PC-9 (cell line): ENCODE results near the gene PCGF1. TPM values are rescaled to one million over a fixed set of nuclear protein-coding genes. Genes with fewer than 3 reads are reported as not detected.

ENCODE experiments used
- BruUV-seq: library from RNA; stranded (reverse); fragments of 400-500 nt; replicated peaks from 2 replicates; lab custom pipeline; 2021; lab: Mats Ljungman, UMichigan
- CTCF ChIA-PET: fragments of 300-600 bp; sonication (Branson Sonifier 250); formaldehyde crosslinking; loops from one replicate; lab custom pipeline; 2022; ENCODE audit warnings: antibody characterized with exemption; lab: Charles Lee
- POLR2A ChIA-PET: fragments of 300-600 bp; sonication (Branson Sonifier 250); formaldehyde crosslinking; loops from one replicate; lab custom pipeline; 2022; ENCODE audit warnings: antibody characterized with exemption; ENCODE audit not compliant: unreplicated experiment; lab: Charles Lee
- DNase-seq, 2 experiments: peaks; one replicate each; pipeline versions ENCODE4 v3.0.0 to v3.0.0-alpha.2; 2015 to 2022; ENCODE audit warnings: mixed read lengths in 1 of 2
- H2AFZ ChIP-seq: fragments of 200-600 bp; sonication (generic); 2 replicates; pipeline ENCODE4 v1.8.1; 2017; ENCODE audit warnings: antibody characterized with exemption
- H3F3A ChIP-seq: fragments of 200-600 bp; sonication (generic); 2 replicates; pipeline ENCODE4 v1.8.1; 2017; ENCODE audit warnings: antibody characterized with exemption, mild to moderate bottlenecking, low read depth; ENCODE audit not compliant: insufficient read depth
- H3K27ac ChIP-seq: fragments of 200-600 bp; sonication (generic); 2 replicates; pipeline ENCODE4 v1.6.1; 2016; ENCODE audit warnings: mixed run types
- H3K27me3 ChIP-seq: fragments of 200-600 bp; sonication (generic); 2 replicates; pipeline ENCODE4 v1.6.1; 2016; ENCODE audit warnings: low read depth, mixed run types; ENCODE audit not compliant: insufficient read depth
- H3K36me3 ChIP-seq: fragments of 200-600 bp; sonication (generic); 2 replicates; pipeline ENCODE4 v1.6.1; 2016; ENCODE audit warnings: low read depth, mixed run types
- H3K4me1 ChIP-seq: fragments of 200-600 bp; sonication (generic); replicated peaks from 2 replicates; pipeline ENCODE4 v1.6.1; 2016; ENCODE audit warnings: mixed run types; ENCODE audit not compliant: insufficient read depth
- H3K4me2 ChIP-seq: fragments of 200-600 bp; sonication (generic); 2 replicates; pipeline ENCODE4 v1.6.1; 2017; ENCODE audit warnings: mixed run types
- H3K4me3 ChIP-seq: fragments of 200-600 bp; sonication (generic); 2 replicates; pipeline ENCODE4 v1.6.1; 2016; ENCODE audit warnings: mixed run types
- H3K79me2 ChIP-seq: fragments of 200-600 bp; sonication (generic); 2 replicates; pipeline ENCODE4 v1.6.1; 2017; ENCODE audit warnings: low read depth, mixed run types
- H3K9me2 ChIP-seq: fragments of 200-600 bp; sonication (generic); 2 replicates; pipeline ENCODE4 v1.8.1; 2017; ENCODE audit warnings: mild to moderate bottlenecking; ENCODE audit not compliant: insufficient read depth
- H3K9me3 ChIP-seq: fragments of 200-600 bp; sonication (generic); 2 replicates; pipeline ENCODE4 v1.8.1; 2016; ENCODE audit warnings: low read depth; ENCODE audit not compliant: insufficient read depth
- H4K20me1 ChIP-seq: fragments of 200-600 bp; sonication (generic); 2 replicates; pipeline ENCODE4 v1.8.1; 2017; ENCODE audit not compliant: insufficient read depth
- EZH2 ChIP-seq: fragments of 200-600 bp; sonication (generic); IDR thresholded peaks from 2 replicates; pipeline ENCODE4 v1.8.0; 2017; ENCODE audit warnings: antibody characterized with exemption, low read depth
- intact Hi-C: fragments of 100-400 bp; cut with micrococcal nuclease; formaldehyde crosslinking; loops from one replicate; pipeline ENCODE4 v1.10.0; 2022; ENCODE audit not compliant: unreplicated experiment
- total RNA-seq: library from RNA; stranded (reverse); gene quantifications from 2 replicates; pipeline ENCODE4 v1.2.3, GENCODE V29; 2021
- TF ChIP-seq, protein P1 (sequence below): fragments of 200-600 bp; sonication (generic); conservative IDR thresholded peaks from 2 replicates; pipeline ENCODE4 v1.6.1; 2017; ENCODE audit warnings: mixed run types, antibody characterized with exemption, mild to moderate bottlenecking, moderate library complexity

The PCGF1 gene
- total RNA-seq, 1 experiment from 2014 or later, result 31.3 TPM

DNA sequence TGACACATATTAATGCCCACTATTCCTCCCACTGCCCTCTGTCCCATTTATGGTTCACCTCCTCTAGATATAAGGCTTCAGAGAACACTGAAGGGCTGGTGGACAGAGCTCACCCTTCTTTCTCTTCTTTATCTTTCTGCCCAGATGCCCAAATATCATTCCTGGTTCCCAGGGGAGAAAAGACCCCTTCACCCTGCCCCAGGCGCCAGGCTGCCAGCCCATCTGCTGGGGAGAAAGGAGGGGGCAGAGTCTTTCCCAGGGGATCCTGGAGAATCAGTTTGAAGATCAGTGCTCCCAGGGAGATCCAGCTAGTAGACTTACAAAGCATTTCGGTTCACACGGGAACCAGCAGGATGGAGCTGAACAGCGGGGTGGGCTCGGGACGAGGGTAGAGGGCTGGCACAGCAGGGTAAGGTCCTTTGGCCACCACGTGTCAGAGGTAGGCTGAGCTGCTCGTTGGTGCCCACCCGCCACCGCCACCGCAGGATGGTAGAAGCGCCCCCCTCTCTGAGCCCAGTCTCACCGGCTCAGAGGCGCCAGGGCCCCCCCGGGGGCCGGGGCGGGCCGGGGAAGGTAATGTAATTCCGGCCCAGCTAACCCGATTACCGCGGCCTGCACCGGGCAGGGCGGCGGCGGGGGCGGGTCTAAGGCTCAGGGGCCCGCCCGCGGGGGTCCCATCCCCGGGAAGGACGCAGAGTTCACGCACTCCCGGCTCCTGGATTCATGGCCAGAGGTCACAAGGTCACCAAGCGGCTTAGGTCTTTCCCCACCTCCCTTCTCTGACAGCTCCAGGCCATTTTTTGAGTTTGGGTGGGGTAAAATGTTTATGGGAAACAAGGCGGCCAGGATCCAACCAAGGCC, 5.5 kb upstream of the PCGF1 start:
- Histone ChIP-seq H4K20me1 (no peaks in the 10 kb centered on the region), H3K79me2 (0 out of 2 replicates have a peak, but pooled peaks cover 3% of the 10 kb centered on the region), H2AFZ (no peak overlapping the region), H3K27ac (no peak overlapping the region), H3K4me3 (no peak overlapping the region), H3K4me2 (no peak overlapping the region), H3K9me2 (no peaks in the 10 kb centered on the region), H3K36me3 (no peaks in the 10 kb centered on the region), H3K9me3 (no peaks in the 10 kb centered on the region), H3K4me1 (peaks cover 7% of the 10 kb centered on the region), H3K27me3 (no peaks in the 10 kb centered on the region), H3F3A (no peaks in the 10 kb centered on the region)
- TF ChIP-seq, protein P1, sequence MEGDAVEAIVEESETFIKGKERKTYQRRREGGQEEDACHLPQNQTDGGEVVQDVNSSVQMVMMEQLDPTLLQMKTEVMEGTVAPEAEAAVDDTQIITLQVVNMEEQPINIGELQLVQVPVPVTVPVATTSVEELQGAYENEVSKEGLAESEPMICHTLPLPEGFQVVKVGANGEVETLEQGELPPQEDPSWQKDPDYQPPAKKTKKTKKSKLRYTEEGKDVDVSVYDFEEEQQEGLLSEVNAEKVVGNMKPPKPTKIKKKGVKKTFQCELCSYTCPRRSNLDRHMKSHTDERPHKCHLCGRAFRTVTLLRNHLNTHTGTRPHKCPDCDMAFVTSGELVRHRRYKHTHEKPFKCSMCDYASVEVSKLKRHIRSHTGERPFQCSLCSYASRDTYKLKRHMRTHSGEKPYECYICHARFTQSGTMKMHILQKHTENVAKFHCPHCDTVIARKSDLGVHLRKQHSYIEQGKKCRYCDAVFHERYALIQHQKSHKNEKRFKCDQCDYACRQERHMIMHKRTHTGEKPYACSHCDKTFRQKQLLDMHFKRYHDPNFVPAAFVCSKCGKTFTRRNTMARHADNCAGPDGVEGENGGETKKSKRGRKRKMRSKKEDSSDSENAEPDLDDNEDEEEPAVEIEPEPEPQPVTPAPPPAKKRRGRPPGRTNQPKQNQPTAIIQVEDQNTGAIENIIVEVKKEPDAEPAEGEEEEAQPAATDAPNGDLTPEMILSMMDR, result no peak
- TF ChIP-seq EZH2, result no peak
- no peak for DNase-seq
- no TSS peak for BruUV-seq
- ChIA-PET CTCF (no interaction called here), POLR2A (no interaction called here)
- intact Hi-C loops, result no loop called here

DNA sequence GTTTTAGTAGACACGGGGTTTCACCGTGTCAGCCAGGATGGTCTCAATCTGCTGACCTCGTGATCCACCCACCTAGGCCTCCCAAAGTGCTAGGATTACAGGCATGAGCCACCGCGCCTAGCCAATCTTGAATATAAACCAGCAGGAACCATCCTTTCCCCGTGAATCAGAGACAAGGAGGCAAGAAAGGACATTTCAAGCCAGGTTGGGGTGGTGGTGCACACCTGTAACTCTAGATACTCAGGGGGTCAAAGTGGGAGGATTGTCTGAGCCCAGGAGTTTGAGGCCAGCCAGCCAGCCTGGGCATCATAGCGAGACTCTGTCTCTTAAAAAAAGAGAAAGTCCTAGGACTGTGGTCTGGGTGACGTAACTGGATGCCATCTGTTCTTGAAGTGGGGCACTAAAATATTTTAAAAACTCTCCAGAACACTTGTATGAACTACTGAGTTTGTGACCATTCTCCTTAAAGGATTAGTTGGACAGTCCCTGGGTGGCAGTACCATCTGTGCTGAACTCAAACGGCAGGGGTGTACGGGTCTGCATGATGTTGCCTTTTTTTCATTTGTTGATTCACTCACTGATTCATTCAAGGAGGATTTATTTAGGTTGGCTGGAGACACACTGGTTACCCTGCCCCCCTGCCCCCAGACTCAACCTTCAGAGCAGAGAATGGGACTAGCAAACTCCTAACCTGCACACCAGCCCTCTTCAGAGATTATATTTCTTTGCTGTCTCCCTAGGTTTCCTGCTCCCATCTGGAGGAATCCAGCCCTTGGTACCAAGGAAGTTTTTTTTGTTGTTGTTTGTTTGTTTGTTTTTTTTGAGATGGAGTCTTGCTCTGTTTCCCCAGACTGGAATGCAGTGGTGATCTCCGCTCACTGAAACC, 3.9 kb upstream of the PCGF1 start:
- H3F3A ChIP-seq, result peaks cover 7% of the 10 kb centered on the region; the same call in 1 of the 2 replicates
- TF ChIP-seq, protein P1, result no peak
- TF ChIP-seq EZH2, result no peak
- H3K4me1 ChIP-seq, result peaks cover 12% of the 10 kb centered on the region
- H3K9me2 ChIP-seq, result no peaks in the 10 kb centered on the region
- H3K4me2 ChIP-seq, result no peak overlapping the region
- peaks cover 11% of the 10 kb centered on the region for H3K79me2 ChIP-seq
- H3K9me3 ChIP-seq, result no peaks in the 10 kb centered on the region
- intact Hi-C loops, result no loop called here
- no peaks in the 10 kb centered on the region for H4K20me1 ChIP-seq
- ChIA-PET CTCF (no interaction called here), POLR2A (interaction anchor here (0.6 kb wide), 1 partner anchor 1465 kb away, joined by 3 read pairs; no protein-coding TSS in a partner anchor)
- no peak overlapping the region for H3K27ac ChIP-seq
- BruUV-seq, result no TSS peak
- no peak for DNase-seq
- no peaks in the 10 kb centered on the region for H3K27me3 ChIP-seq
- H3K36me3 ChIP-seq, result no peaks in the 10 kb centered on the region
- H3K4me3 ChIP-seq, result no peak overlapping the region
- H2AFZ ChIP-seq, result no peak overlapping the region

DNA sequence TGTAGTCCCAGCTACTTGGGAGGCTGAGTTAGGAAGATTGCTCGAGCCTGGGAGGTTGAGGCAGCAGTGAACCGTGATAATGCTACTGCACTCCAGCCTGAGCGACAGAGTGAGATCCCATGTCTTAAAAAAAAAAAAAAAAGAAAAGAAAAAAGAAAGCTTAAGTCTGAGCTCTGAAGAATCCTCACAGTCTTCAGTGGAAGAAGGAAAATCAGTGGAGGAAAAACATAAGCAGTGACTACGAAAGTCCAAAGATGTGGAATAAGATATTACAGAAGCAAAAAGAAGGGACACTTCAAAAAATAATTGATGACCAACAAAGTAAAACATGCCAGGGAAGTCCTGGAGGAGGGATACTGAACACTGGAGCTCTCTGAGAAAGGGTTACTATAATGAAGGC, 2.8 kb upstream of the PCGF1 start:
- ChIA-PET POLR2A (interaction anchor here (0.6 kb wide), 1 partner anchor 115 kb away, joined by 4 read pairs; no protein-coding TSS in a partner anchor), CTCF (interaction anchor here (0.6 kb wide), 1 partner anchor 394 kb away, joined by 11 read pairs; no protein-coding TSS in a partner anchor)
- H4K20me1 ChIP-seq, result no peaks in the 10 kb centered on the region
- no peak overlapping the region for H3K4me3 ChIP-seq
- no peak for DNase-seq
- H3F3A ChIP-seq, result peaks cover 7% of the 10 kb centered on the region; the same call in 1 of the 2 replicates
- H3K9me3 ChIP-seq, result no peaks in the 10 kb centered on the region
- no TSS peak for BruUV-seq
- H3K4me2 ChIP-seq, result no peak overlapping the region
- no peaks in the 10 kb centered on the region for H3K9me2 ChIP-seq
- intact Hi-C loops, result no loop called here
- peaks cover 23% of the 10 kb centered on the region for H3K4me1 ChIP-seq
- no peak for TF ChIP-seq EZH2
- TF ChIP-seq, protein P1, result no peak
- no peak overlapping the region for H3K27ac ChIP-seq
- no peak overlapping the region for H2AFZ ChIP-seq
- H3K36me3 ChIP-seq, result 0 out of 2 replicates have a peak, but pooled peaks cover 5% of the 10 kb centered on the region
- H3K79me2 ChIP-seq, result peaks cover 22% of the 10 kb centered on the region
- no peaks in the 10 kb centered on the region for H3K27me3 ChIP-seq
